GM12873 (cell line): ENCODE results near the gene FGG.

ENCODE experiments used
- TF ChIP-seq, protein P1 (sequence below): IDR thresholded peaks from 2 replicates; pipeline ENCODE4 v1.5.1; 2012; ENCODE audit warnings: low read depth, mild to moderate bottlenecking, moderate library complexity, low read length, control low read depth; ENCODE audit not compliant: insufficient read depth; ENCODE audit errors: missing control alignments

FGG gene

DNA sequence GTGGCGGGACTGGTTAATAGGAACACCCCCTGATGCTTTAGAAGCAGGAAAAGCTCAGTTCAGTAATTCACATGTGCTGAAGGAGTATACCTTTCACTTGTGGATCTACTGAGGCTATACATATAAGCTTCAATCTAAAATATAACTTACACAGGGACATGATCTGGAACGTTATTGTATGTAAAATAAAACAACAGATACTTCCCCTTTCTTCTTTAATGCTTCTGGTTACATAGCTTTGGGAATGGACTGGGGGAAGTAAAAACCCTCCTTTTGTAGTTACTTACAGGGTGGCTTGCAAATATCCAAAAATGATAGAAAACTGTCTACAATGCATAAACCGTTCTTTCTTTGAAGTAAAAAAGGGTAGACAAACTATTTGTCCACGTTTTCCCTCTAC, 1.9 kb downstream of the FGG start:
- TF ChIP-seq, protein P1, sequence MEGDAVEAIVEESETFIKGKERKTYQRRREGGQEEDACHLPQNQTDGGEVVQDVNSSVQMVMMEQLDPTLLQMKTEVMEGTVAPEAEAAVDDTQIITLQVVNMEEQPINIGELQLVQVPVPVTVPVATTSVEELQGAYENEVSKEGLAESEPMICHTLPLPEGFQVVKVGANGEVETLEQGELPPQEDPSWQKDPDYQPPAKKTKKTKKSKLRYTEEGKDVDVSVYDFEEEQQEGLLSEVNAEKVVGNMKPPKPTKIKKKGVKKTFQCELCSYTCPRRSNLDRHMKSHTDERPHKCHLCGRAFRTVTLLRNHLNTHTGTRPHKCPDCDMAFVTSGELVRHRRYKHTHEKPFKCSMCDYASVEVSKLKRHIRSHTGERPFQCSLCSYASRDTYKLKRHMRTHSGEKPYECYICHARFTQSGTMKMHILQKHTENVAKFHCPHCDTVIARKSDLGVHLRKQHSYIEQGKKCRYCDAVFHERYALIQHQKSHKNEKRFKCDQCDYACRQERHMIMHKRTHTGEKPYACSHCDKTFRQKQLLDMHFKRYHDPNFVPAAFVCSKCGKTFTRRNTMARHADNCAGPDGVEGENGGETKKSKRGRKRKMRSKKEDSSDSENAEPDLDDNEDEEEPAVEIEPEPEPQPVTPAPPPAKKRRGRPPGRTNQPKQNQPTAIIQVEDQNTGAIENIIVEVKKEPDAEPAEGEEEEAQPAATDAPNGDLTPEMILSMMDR = no peak

DNA sequence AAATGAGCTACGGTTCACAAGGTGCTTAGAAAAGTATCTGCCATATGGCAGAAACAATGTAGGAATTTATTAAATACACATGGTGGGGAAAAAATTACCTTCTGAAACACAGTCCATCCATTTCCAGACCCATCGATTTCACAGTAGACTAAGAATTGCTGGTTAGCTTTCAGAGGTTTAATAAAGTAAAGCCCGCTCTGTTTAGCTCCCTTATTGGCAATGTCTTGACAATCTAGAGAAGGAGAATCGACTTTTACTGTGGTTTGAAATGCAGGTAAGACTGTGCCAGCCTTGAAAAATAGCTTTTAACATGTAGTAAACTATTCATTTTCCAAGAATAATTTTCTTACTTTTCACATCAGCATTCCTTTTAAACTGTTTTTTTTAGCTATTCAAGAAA, 2.9 kb downstream of the FGG start:
- TF ChIP-seq, protein P1 = no peak

DNA sequence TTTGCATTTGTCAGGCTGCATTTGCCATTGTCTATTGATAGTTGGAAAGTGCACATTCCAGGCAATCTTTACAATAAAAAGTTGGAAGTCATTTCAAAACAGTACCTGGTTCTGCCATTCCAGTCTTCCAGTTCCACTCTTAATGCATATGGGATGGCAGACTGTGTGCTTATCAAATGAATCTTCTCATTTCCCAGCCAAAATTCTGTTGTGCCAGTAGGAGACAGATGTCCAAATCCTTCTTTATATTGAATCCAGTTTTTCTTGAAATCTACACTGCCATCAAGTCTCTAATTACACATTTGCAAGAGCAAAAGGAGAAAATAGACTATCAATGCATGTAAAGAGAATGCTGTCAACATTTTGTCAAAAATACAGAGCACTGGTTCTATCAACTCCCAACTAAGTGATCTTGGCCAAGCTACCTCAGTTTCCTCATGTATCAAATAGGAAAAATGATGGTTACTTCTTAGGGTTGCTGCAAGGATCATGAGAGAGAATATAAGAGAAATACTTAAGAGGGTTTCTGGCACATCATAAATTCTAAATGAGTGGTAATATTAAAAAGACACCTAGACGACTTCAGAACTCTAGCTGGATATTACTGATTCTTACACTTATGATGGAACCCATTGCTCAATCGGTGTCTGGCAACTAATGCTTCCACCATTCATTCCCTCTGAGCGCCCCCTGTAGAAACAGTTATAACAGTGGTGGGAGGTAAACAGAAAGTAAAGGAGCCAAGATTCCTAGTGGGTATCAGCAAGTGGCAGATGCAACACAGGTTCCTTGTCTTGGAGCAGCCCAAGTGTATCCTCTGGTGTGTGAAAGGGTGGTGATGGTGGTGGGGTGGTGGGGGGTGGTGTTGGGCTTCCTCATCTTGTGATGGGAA, 3.8 kb downstream of the FGG start:
- TF ChIP-seq, protein P1 = no peak

DNA sequence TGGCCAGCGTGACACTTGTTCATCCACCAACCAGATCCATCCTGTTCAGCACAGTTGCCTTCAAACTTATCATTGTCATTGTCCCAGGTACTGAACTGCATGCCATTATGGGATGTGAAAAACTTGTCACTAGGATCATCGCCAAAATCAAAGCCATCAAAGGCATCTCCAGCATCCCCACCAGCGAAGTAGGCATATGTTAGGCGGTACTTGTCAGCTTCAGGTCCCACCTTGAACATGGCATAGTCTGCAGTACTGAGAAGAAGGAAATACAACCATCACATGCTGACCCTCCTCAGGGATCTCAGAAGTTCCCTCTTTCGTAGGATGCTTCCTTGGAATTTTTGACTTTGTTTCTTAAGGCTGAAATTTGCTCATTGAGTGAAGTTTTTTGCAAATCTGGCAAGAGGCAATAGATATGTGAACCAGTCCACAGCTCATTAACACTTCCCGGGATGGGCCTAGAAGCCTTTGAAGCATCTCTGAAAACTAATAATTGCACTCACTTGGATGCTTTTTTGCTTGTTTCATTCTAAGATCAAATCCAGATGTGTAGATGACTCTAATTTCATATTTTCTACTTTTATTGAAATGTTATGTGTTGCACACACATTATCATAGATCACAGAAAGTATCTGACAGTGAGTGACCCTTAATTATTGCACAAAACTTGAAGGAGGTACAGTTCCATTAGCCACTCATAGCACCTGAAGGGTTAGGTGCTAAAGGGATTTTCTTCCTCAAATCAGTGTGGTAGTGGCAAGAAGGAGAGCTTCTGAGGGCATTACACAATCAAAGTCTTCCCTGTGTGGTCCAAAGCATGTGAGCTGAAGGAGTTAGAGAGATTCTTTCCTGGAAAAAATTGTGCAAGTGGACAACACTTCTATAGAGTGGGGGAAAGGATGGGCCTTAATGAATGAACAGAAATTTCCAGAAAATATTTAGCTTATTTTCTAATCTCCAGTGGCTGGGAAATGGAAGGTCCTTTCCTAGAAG, 5.4 kb downstream of the FGG start:
- TF ChIP-seq, protein P1 = no peak

DNA sequence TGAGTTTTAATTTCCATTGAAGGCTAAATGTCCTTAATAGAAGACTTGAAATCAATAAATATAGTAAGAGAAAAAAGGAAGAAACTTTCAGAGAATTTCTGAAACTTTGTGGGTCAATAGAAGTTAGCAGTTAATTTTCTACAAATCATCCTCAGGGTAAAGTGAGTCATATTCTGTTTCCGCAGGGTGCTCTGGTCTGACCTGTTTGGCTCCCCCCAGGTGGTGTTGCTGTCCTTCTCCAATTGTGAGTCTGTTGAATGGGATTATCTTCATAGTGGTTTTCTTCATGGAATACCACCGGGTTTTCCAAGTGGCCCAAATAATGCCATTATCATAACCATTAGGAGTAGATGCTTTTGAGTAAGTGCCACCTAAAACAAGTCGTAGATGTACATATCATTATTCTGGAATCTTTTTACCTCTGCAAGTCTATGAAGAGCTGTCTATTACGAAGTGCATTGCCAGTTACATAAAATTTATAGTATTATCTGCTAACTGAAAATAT, 7.7 kb downstream of the FGG start:
- TF ChIP-seq, protein P1 = no peak

DNA sequence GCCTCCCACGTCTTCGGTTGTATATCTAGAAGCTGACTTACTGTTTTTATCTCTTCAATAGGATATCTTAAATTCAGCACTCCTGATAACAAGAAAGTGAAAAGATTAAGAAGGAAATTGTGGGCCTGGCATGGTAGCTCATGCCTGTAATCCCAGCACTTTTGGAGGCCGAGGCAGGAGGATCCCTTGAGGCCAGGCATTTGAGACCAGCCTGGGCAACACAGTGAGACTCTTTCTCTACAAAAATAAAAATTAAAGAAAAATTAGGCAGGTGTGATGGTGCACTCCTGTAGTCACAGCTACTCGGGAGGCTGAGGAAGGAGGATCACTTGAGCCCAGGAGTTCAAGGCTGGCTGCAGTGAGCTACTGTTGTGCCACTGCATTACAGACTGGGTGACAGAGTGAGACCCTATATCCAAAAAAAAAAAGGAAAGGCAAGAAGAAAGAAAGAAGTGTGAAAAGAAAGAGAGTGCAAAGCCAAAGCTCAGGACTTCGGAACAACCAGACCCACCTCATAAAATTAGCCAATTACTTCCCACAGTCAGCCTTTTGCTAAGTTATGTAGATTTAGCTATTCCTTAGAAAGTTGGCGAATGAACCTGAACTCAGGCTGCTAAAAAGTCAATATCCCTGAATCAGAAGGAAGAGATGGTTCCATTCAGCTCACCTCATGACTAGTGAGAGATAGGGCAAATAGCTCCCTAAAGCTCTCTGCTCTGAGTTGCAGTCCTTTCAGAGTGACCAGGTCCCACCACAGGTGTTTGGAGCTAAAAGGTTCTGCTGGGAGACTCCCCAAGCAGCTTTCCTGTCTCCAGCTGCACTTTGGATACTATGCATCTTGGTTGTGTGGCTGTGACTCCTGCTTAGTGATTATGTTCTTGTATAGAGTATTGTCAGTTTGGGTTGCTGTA, 9.2 kb downstream of the FGG start:
- TF ChIP-seq, protein P1 = no peak
